GM18870 (cell line): ENCODE results near the gene DDR1.
"Not testable (repeated sequence)": the region's sequence is repeated elsewhere in the genome, so short reads cannot be mapped to it uniquely, and the experiment has no call there.

Source experiments
- ATAC-seq: cut with Tn5 transposase; IDR thresholded peaks from one replicate; pipeline ENCODE4 v1.9.1; 2021; ENCODE audit warnings: moderate library complexity; ENCODE audit not compliant: unreplicated experiment

The DDR1 gene

GRCh38 chr6:30893001-30893591 lies 8.8 kb downstream of the DDR1 start:
- ATAC-seq: no peak

GRCh38 chr6:30893666-30894065 lies 9.3 kb downstream of the DDR1 start:
- ATAC-seq: no peak

GRCh38 chr6:30894381-30894780 lies 10.1 kb downstream of the DDR1 start:
- ATAC-seq: no peak

- ATAC-seq: no peak
These were observed 10.6 kb downstream of the DDR1 start for GRCh38 chr6:30894935-30895334.

GRCh38 chr6:30895343-30895742 lies 11.0 kb downstream of the DDR1 start:
- ATAC-seq: no peak

GRCh38 chr6:30896541-30896940 lies 12.2 kb downstream of the DDR1 start:
- ATAC-seq: no peak

GRCh38 chr6:30897882-30898281 lies 13.6 kb downstream of the DDR1 start:
- ATAC-seq: no peak

- ATAC-seq: no peak
These were observed 14.5 kb downstream of the DDR1 start for GRCh38 chr6:30898750-30899360.

GRCh38 chr6:30900863-30901417 lies 16.6 kb downstream of the DDR1 start:
- no peak for ATAC-seq

GRCh38 chr6:30901436-30901835 lies 17.1 kb downstream of the DDR1 start:
- no peak for ATAC-seq

GRCh38 chr6:30902196-30902595 lies 17.9 kb downstream of the DDR1 start:
- ATAC-seq: not testable (repeated sequence)

GRCh38 chr6:30902709-30903108 lies 18.4 kb downstream of the DDR1 start:
- no peak for ATAC-seq

GRCh38 chr6:30903236-30903635 lies 18.9 kb downstream of the DDR1 start:
- no peak for ATAC-seq

- not testable (repeated sequence) for ATAC-seq
These were observed 23.0 kb downstream of the DDR1 start for GRCh38 chr6:30907290-30907757.

- ATAC-seq: peak; percentile 89
These were observed 23.7 kb downstream of the DDR1 start, which contains the start of gene GTF2H4 for GRCh38 chr6:30907758-30908591. TSS of gene GTF2H4 (plus strand) at chr6:30908207.

GRCh38 chr6:30908700-30909099 lies 24.4 kb downstream of the DDR1 start:
- no peak for ATAC-seq

- ATAC-seq: not testable (repeated sequence)
These were observed 26.2 kb downstream of the DDR1 start for GRCh38 chr6:30910473-30910872.

GRCh38 chr6:30912746-30913520 lies 28.6 kb downstream of the DDR1 start:
- no peak for ATAC-seq

GRCh38 chr6:30913721-30914075 lies 29.4 kb downstream of the DDR1 start:
- ATAC-seq: no peak

- ATAC-seq: peak; percentile 51
These were observed 29.9 kb downstream of the DDR1 start, which contains the start of gene VARS2 for GRCh38 chr6:30914076-30914853. TSS of gene VARS2 (plus strand) at chr6:30914238. CDS start at chr6:30914837, 599 bp downstream.
